OCI-LY3 (cell line): Measurements from ENCODE around the gene M1AP.

Source experiments
- CTCF ChIP-seq: fragments of 200-600, 300-600 bp; sonication (generic); IDR thresholded peaks from 2 replicates; pipeline ENCODE4 v1.5.1; 2014; ENCODE audit warnings: antibody characterized with exemption, low read length, low read depth
- EZH2phosphoT487 ChIP-seq: fragments of 200-600 bp; shearing (Covaris generic); IDR thresholded peaks from 2 replicates; pipeline ENCODE4 v1.6.1; 2018; ENCODE audit warnings: antibody characterized with exemption, mixed run types, low read depth

GRCh38 chr2:74567881-74568280 is 80.2 kb downstream of the M1AP start:
- TF ChIP-seq CTCF, result no peak
- no peak for TF ChIP-seq EZH2phosphoT487
